GM23338 (cell line): Measurements from ENCODE around the gene HRAS. TPM values are rescaled to one million over a fixed set of nuclear protein-coding genes. Genes with fewer than 3 reads are reported as not detected.

Experiments used
- ATAC-seq: fragments of 200-7000 bp; cut with Tn5 transposase; 3 replicates; pipeline ENCODE4 v1.9.1; 2020
- DNase-seq: peaks from one replicate; pipeline ENCODE4 v3.0.0-alpha.2; 2015; ENCODE audit warnings: low spot score
- H2AFZ ChIP-seq: fragments of 200-600 bp; sonication (generic); 2 replicates; pipeline ENCODE4 v1.8.0; 2016; ENCODE audit warnings: antibody characterized with exemption, mild to moderate bottlenecking, moderate library complexity
- H3F3A ChIP-seq: fragments of 200-600 bp; sonication (generic); replicated peaks from 2 replicates; pipeline ENCODE4 v1.8.0; 2017; ENCODE audit warnings: antibody characterized with exemption, mixed run types, low read depth
- H3K27ac ChIP-seq: fragments of 200-600 bp; sonication (generic); 2 replicates; pipeline ENCODE4 v1.6.1; 2016; ENCODE audit warnings: low read depth
- H3K27me3 ChIP-seq: fragments of 200-600 bp; sonication (generic); 2 replicates; pipeline ENCODE4 v1.8.0; 2016; ENCODE audit warnings: mild to moderate bottlenecking, mixed run types, moderate library complexity; ENCODE audit not compliant: insufficient read depth
- H3K36me3 ChIP-seq: fragments of 200-600 bp; sonication (generic); 2 replicates; pipeline ENCODE4 v1.8.0; 2016; ENCODE audit warnings: mild to moderate bottlenecking; ENCODE audit not compliant: insufficient read depth
- H3K4me1 ChIP-seq: fragments of 200-600 bp; sonication (generic); 2 replicates; pipeline ENCODE4 v1.8.0; 2016; ENCODE audit warnings: mild to moderate bottlenecking, moderate library complexity; ENCODE audit not compliant: insufficient read depth
- H3K4me2 ChIP-seq: fragments of 200-600 bp; sonication (generic); 2 replicates; pipeline ENCODE4 v1.7.1; 2017; ENCODE audit warnings: mixed run types
- H3K4me3 ChIP-seq: fragments of 200-600 bp; sonication (generic); 2 replicates; pipeline ENCODE4 v1.6.1; 2016; ENCODE audit warnings: mixed run types
- H3K79me2 ChIP-seq: fragments of 200-600 bp; sonication (generic); replicated peaks from 2 replicates; pipeline ENCODE4 v1.8.0; 2017; ENCODE audit warnings: mild to moderate bottlenecking; ENCODE audit not compliant: insufficient read depth
- H3K9me2 ChIP-seq: fragments of 200-600 bp; sonication (generic); 2 replicates; pipeline ENCODE4 v1.8.0; 2017; ENCODE audit not compliant: insufficient read depth
- H4K20me1 ChIP-seq: fragments of 200-600 bp; sonication (generic); replicated peaks from 2 replicates; pipeline ENCODE4 v1.8.0; 2017; ENCODE audit warnings: mild to moderate bottlenecking; ENCODE audit not compliant: insufficient read depth
- H3K27ac Mint-ChIP-seq: 2 replicates; pipeline ENCODE4 v1.8.0; 2020; ENCODE audit warnings: inconsistent platforms, mild to moderate bottlenecking, moderate library complexity, mixed read lengths
- H3K27me3 Mint-ChIP-seq: 3 replicates; pipeline ENCODE4 v1.8.0; 2022; ENCODE audit warnings: low read depth, mild to moderate bottlenecking, moderate library complexity, mixed read lengths, inconsistent platforms; ENCODE audit not compliant: insufficient read depth, poor library complexity
- H3K36me3 Mint-ChIP-seq: 3 replicates; pipeline ENCODE4 v1.8.0; 2021; ENCODE audit warnings: low read depth, mild to moderate bottlenecking, inconsistent platforms, moderate library complexity, mixed read lengths
- H3K4me1 Mint-ChIP-seq: 3 replicates; pipeline ENCODE4 v1.8.0; 2020; ENCODE audit warnings: mild to moderate bottlenecking, inconsistent platforms, mixed read lengths
- H3K4me3 Mint-ChIP-seq: 3 replicates; pipeline ENCODE4 v1.8.0; 2021; ENCODE audit warnings: moderate library complexity, mild to moderate bottlenecking, inconsistent platforms, mixed read lengths
- H3K9me3 Mint-ChIP-seq: 3 replicates; pipeline ENCODE4 v1.8.0; 2020; ENCODE audit warnings: moderate library complexity, mild to moderate bottlenecking, inconsistent platforms, mixed read lengths
- CREB1 ChIP-seq: fragments of 250-450 bp; sonication (Bioruptor Pico); IDR thresholded peaks from 2 replicates; pipeline ENCODE4 v1.5.0; 2020; ENCODE audit warnings: low read depth, mild to moderate bottlenecking, moderate library complexity
- EZH2 ChIP-seq: fragments of 200-600 bp; sonication (generic); IDR thresholded peaks from one replicate; pipeline ENCODE4 v1.8.0; 2017; ENCODE audit warnings: antibody characterized with exemption, mild to moderate bottlenecking, low read depth; ENCODE audit not compliant: unreplicated experiment
- EZH2phosphoT487 ChIP-seq: fragments of 200-600 bp; sonication (generic); IDR thresholded peaks from one replicate; pipeline ENCODE4 v1.8.1; 2018; ENCODE audit warnings: antibody characterized with exemption; ENCODE audit not compliant: unreplicated experiment
- POLR2AphosphoS5 ChIP-seq: IDR thresholded peaks from 2 replicates; pipeline ENCODE4 v1.6.1; 2016; ENCODE audit warnings: antibody characterized with exemption, low read depth
- STAT1 ChIP-seq: IDR thresholded peaks from one replicate; pipeline ENCODE4 v1.6.1; 2016; ENCODE audit warnings: antibody characterized with exemption; ENCODE audit not compliant: unreplicated experiment
- ZNF114 ChIP-seq: fragments of 250-450 bp; sonication (Bioruptor Pico); IDR thresholded peaks from 2 replicates; pipeline ENCODE4 v1.5.0; 2020; ENCODE audit warnings: mild to moderate bottlenecking, moderate library complexity
- ZNF331 ChIP-seq: fragments of 250-450 bp; sonication (Bioruptor Pico); IDR thresholded peaks from 2 replicates; pipeline ENCODE4 v1.5.0; 2020; ENCODE audit warnings: low read depth, mild to moderate bottlenecking, moderate library complexity
- polyA plus RNA-seq: library from polyadenylated mRNA; unstranded; fragments of >200 nt; fragmentation: Nextera tagmentation; extraction: Ambion mirVana; gene quantifications from 2 replicates; pipeline ENCODE4 v1.2.1, GENCODE V29; 2016
- total RNA-seq: library from RNA; depleted of rRNA; stranded (reverse); fragments of >200 nt; shearing (Covaris generic); gene quantifications from 2 replicates; pipeline ENCODE4 v1.2.3, GENCODE V29; 2014
- TF ChIP-seq, protein P1 (sequence below): fragments of 250-450 bp; sonication (Bioruptor Pico); IDR thresholded peaks from 2 replicates; pipeline ENCODE4 v1.5.0; 2020; ENCODE audit warnings: mild to moderate bottlenecking, moderate library complexity
- TF ChIP-seq, protein P2 (sequence below), 2 experiments: fragments of 200-600 bp in 1 of 2; sonication (generic) in 1 of 2; conservative IDR thresholded peaks; 2 replicates each; pipeline versions ENCODE4 v1.5.1 to v1.6.1; 2016 to 2017; ENCODE audit warnings: antibody characterized with exemption in 2 of 2, low read depth in 2 of 2, mild to moderate bottlenecking in 2 of 2, moderate library complexity in 1 of 2
- TF ChIP-seq, protein P3 (sequence below): IDR thresholded peaks from 2 replicates; pipeline ENCODE4 v1.6.1; 2016; ENCODE audit warnings: antibody characterized with exemption

The HRAS gene
- total and polyA plus RNA-seq, 2 experiments from 2014 or later = 37.9 to 48.7 TPM

DNA sequence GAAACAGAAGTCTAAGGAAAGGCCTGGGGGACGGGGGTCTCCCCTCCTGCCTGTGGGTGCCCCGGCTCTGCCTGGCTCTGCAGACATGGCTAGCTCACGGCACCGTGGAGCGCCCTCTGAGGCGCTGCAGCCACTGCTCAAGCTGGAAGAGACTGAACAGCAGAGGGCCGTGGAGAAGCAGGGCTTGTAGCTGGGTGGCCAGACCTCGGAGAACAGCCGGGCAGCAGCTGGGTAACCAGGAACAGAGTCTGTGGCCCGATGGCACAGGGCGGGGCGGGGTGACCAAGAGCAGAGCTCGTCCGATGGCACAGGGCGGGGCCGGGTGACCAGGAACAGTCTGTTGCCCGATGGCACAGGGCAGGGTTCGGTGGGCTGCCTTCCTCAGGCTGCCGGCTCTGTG is 46.4 kb downstream of the HRAS start (continued):
- TF ChIP-seq, protein P1, sequence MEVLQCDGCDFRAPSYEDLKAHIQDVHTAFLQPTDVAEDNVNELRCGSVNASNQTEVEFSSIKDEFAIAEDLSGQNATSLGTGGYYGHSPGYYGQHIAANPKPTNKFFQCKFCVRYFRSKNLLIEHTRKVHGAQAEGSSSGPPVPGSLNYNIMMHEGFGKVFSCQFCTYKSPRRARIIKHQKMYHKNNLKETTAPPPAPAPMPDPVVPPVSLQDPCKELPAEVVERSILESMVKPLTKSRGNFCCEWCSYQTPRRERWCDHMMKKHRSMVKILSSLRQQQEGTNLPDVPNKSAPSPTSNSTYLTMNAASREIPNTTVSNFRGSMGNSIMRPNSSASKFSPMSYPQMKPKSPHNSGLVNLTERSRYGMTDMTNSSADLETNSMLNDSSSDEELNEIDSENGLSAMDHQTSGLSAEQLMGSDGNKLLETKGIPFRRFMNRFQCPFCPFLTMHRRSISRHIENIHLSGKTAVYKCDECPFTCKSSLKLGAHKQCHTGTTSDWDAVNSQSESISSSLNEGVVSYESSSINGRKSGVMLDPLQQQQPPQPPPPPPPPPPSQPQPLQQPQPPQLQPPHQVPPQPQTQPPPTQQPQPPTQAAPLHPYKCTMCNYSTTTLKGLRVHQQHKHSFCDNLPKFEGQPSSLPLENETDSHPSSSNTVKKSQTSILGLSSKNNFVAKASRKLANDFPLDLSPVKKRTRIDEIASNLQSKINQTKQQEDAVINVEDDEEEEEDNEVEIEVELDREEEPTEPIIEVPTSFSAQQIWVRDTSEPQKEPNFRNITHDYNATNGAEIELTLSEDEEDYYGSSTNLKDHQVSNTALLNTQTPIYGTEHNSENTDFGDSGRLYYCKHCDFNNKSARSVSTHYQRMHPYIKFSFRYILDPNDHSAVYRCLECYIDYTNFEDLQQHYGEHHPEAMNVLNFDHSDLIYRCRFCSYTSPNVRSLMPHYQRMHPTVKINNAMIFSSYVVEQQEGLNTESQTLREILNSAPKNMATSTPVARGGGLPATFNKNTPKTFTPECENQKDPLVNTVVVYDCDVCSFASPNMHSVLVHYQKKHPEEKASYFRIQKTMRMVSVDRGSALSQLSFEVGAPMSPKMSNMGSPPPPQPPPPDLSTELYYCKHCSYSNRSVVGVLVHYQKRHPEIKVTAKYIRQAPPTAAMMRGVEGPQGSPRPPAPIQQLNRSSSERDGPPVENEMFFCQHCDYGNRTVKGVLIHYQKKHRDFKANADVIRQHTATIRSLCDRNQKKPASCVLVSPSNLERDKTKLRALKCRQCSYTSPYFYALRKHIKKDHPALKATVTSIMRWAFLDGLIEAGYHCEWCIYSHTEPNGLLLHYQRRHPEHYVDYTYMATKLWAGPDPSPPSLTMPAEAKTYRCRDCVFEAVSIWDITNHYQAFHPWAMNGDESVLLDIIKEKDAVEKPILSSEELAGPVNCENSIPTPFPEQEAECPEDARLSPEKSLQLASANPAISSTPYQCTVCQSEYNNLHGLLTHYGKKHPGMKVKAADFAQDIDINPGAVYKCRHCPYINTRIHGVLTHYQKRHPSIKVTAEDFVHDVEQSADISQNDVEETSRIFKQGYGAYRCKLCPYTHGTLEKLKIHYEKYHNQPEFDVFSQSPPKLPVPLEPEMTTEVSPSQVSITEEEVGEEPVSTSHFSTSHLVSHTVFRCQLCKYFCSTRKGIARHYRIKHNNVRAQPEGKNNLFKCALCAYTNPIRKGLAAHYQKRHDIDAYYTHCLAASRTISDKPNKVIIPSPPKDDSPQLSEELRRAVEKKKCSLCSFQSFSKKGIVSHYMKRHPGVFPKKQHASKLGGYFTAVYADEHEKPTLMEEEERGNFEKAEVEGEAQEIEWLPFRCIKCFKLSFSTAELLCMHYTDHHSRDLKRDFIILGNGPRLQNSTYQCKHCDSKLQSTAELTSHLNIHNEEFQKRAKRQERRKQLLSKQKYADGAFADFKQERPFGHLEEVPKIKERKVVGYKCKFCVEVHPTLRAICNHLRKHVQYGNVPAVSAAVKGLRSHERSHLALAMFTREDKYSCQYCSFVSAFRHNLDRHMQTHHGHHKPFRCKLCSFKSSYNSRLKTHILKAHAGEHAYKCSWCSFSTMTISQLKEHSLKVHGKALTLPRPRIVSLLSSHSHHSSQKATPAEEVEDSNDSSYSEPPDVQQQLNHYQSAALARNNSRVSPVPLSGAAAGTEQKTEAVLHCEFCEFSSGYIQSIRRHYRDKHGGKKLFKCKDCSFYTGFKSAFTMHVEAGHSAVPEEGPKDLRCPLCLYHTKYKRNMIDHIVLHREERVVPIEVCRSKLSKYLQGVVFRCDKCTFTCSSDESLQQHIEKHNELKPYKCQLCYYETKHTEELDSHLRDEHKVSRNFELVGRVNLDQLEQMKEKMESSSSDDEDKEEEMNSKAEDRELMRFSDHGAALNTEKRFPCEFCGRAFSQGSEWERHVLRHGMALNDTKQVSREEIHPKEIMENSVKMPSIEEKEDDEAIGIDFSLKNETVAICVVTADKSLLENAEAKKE (CRISPR knock-in tag) = no peak
- no peak for TF ChIP-seq EZH2
- TF ChIP-seq ZNF331 (CRISPR knock-in tag) = no peak
- TF ChIP-seq, protein P2, sequence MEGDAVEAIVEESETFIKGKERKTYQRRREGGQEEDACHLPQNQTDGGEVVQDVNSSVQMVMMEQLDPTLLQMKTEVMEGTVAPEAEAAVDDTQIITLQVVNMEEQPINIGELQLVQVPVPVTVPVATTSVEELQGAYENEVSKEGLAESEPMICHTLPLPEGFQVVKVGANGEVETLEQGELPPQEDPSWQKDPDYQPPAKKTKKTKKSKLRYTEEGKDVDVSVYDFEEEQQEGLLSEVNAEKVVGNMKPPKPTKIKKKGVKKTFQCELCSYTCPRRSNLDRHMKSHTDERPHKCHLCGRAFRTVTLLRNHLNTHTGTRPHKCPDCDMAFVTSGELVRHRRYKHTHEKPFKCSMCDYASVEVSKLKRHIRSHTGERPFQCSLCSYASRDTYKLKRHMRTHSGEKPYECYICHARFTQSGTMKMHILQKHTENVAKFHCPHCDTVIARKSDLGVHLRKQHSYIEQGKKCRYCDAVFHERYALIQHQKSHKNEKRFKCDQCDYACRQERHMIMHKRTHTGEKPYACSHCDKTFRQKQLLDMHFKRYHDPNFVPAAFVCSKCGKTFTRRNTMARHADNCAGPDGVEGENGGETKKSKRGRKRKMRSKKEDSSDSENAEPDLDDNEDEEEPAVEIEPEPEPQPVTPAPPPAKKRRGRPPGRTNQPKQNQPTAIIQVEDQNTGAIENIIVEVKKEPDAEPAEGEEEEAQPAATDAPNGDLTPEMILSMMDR (conservative IDR thresholded peaks at IDR 0.05; ENCODE audit: low read depth in 2 of 2) = no peak

DNA sequence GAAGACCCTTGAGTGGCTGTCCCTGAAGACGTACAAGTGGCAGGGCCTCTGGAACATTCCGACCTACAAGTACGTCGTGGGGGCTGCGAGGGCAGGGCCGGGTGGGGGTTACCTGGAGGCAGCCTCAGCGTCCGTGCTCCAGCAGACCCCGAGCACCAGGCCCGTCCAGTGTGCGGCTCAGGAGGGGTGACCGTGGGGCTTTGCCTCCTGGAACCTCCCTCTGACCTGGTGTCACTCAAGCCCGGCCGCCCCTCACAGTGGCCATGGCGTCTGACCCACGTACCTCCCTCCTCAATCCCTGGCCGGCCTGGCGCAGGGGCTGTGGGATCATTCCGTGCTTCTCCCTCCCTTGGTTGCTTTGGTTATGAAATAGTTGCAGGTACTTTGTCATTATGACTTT is 46.8 kb downstream of the HRAS start:
- peaks cover 8% of the 10 kb centered on the region for H3K79me2 ChIP-seq
- no peak overlapping the region for H3K27ac ChIP-seq
- H3K36me3 ChIP-seq = no peaks in the 10 kb centered on the region
- H3K4me2 ChIP-seq = no peak overlapping the region
- Mint-ChIP-seq H3K27ac (no peak overlapping the region), H3K4me3 (no peak overlapping the region), H3K36me3 (peaks cover 11% of the 10 kb centered on the region), H3K4me1 (no peaks in the 10 kb centered on the region), H3K9me3 (no peaks in the 10 kb centered on the region), H3K27me3 (peaks cover 9% of the 10 kb centered on the region)
- no peak overlapping the region for H2AFZ ChIP-seq
- DNase-seq (no peak), ATAC-seq (no peak)
- H4K20me1 ChIP-seq = no peaks in the 10 kb centered on the region
- H3F3A ChIP-seq = no peaks in the 10 kb centered on the region; the same call in 1 of the 2 replicates
- H3K4me3 ChIP-seq = no peak overlapping the region
- H3K4me1 ChIP-seq = no peaks in the 10 kb centered on the region
- H3K9me2 ChIP-seq = no peaks in the 10 kb centered on the region
- no peaks in the 10 kb centered on the region for H3K27me3 ChIP-seq
- TF ChIP-seq, protein P3, sequence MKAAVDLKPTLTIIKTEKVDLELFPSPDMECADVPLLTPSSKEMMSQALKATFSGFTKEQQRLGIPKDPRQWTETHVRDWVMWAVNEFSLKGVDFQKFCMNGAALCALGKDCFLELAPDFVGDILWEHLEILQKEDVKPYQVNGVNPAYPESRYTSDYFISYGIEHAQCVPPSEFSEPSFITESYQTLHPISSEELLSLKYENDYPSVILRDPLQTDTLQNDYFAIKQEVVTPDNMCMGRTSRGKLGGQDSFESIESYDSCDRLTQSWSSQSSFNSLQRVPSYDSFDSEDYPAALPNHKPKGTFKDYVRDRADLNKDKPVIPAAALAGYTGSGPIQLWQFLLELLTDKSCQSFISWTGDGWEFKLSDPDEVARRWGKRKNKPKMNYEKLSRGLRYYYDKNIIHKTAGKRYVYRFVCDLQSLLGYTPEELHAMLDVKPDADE = no peak
- TF ChIP-seq ZNF114 (CRISPR knock-in tag) (no peak), ZNF331 (CRISPR knock-in tag) (no peak), POLR2AphosphoS5 (no peak), STAT1 (no peak), EZH2phosphoT487 (no peak), CREB1 (CRISPR knock-in tag) (no peak)
- TF ChIP-seq, protein P2 (conservative IDR thresholded peaks at IDR 0.05; ENCODE audit: low read depth in 2 of 2) = no peak
